ENCODE measurements around the gene SLC35D1. TPM values are rescaled to one million over a fixed set of nuclear protein-coding genes. Genes with fewer than 3 reads are reported as not detected.
A peak's percentile ranks its signal among the peaks of the same experiment; 100 is the strongest.
"Not testable (repeated sequence)": the region's sequence is repeated elsewhere in the genome, so short reads cannot be mapped to it uniquely, and the experiment has no call there.

Gene SLC35D1
- 10 to 100 TPM; 17.3 to 24.5 (median 21.9) TPM for total RNA-seq

DNA sequence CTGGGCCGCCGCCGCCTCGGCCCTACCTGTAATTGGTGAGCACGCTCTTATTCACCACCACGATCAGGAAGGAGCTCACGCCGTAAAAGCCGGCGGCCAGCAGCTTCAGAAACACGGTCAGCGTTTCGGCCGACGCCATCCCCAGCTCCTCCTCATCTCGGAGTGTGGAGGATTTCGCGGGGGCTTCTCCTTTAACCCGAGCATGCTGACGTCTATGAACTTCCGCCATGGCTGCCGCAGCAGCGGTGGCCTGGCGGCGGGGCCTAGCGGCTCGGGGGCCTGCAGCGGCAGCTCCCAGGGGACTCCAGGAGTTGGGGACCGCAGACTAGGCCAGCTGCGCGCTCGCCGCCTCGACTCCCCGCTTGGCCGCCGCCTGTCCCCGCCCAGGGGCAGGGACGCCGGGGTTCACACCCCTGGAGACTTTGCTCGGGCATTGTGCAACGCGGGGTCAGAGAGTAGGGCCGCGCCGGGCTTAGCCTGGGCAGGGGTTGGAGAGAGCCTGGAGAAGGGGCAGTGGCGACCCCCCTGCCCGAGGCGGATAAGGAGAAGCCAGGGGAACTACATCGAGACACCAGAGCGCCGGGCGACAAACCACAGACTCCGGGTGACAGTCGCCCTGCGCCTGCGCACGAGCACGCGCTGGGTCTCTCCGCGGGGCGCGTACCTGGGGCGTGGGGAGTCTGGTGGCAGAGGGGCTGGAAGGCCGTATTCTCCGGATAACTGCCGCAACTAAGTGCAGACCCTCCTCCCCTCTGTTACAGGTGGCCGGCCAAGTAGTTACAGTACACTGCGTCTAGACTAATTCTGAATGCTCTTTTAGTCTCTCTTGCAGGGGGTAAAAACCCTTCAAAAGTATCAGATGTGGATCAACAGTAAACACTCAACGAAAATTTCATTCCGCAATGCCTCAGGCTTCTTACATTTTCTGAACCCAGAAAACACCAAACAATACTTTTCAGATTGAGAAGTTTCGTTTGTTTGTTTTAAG, at the start of gene SLC35D1:
Gene SLC35D1, minus strand, starts transcription at position 364 of the 988 bp plus-strand sequence. Its CDS starts 135 bp downstream, at position 229.
- peak; percentile 80 to 86 for ATAC-seq
- DNase-seq, result peak; percentile 70
- H3K27me3 Mint-ChIP-seq (ENCODE audit: low read depth), result no peaks in the 10 kb centered on the region
- no peaks in the 10 kb centered on the region for H3K9me3 Mint-ChIP-seq
- H3K4me1 Mint-ChIP-seq (ENCODE audit: low read depth), result peaks cover 26% of the 10 kb centered on the region
- H3K36me3 Mint-ChIP-seq (ENCODE audit: insufficient read depth), result peaks cover 14% of the 10 kb centered on the region
- peak within 1 kb of the TSS; percentile 89 for H3K4me3 Mint-ChIP-seq

DNA sequence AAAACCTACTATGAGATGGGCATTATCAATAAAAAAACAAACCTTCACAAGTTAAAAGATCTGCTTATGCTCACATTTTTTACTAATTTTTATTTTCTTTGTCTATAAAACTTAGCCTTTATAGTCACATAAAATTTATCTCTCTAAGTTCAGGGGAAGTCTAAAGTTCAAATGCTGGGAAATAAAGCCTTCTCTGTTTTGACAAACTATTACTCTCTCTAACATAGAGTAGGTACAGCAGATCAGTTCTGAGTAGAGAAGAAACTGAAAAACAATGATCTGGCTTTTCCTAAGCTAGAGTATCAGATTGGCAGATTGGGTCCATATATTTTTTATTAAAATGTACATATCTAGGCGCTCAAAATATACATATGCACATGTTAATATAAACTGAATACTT, 49.6 kb upstream of the SLC35D1 start:
- H3K4me3 Mint-ChIP-seq, result no peak overlapping the region
- ATAC-seq (no peak), DNase-seq (no peak)
- peaks cover 12% of the 10 kb centered on the region for H3K27me3 Mint-ChIP-seq (ENCODE audit: low read depth)
- no peaks in the 10 kb centered on the region for H3K9me3 Mint-ChIP-seq
- H3K36me3 Mint-ChIP-seq (ENCODE audit: insufficient read depth), result no peaks in the 10 kb centered on the region
- no peaks in the 10 kb centered on the region for H3K4me1 Mint-ChIP-seq (ENCODE audit: low read depth)

DNA sequence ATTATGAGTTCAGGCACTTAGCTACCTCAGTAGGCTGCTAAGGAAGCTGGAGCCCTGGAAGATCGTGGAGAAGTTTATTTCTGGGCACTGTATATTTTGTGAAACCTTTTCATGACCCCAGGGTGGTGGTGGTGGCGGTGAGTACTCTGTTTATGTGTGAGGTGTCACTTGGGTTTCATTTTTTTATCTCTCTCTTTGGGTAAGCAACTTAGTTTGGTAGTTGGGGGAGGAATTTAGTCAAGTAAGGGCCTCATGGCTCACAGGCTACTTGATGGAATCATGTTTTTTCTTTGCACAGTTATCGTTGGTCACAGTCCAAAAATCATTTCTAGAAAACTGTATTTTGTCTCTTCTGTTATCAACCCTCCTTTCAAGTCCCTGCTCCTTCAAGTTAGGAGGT, 46.9 kb upstream of the SLC35D1 start:
- Mint-ChIP-seq H3K4me3 (no peak overlapping the region), H3K4me1 (ENCODE audit: low read depth) (no peaks in the 10 kb centered on the region), H3K9me3 (no peaks in the 10 kb centered on the region), H3K27me3 (ENCODE audit: low read depth) (peaks cover 14% of the 10 kb centered on the region), H3K36me3 (ENCODE audit: insufficient read depth) (no peaks in the 10 kb centered on the region)
- no peak for DNase-seq
- ATAC-seq, result no peak

DNA sequence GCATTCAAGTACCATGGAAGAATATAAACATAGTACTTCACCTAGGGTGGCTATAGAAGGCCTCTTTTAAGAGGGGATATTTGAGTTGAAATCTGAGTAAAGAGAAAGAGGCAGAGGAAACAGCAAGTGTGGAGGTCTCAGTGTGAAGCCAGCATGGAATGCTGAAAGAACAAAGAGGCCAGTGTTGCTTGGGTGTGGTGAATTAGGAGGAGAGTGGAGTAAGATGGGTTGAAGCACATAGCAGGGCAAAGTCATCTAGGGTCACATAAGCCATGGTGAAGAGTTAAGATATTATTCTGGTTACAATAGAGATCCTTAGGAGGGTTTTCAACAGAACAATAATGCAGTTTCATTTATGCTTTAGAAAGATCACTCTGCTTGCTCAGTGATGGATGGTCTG, 43.4 kb upstream of the SLC35D1 start:
- no peak overlapping the region for H3K4me3 Mint-ChIP-seq
- ATAC-seq (no peak), DNase-seq (no peak)
- H3K27me3 Mint-ChIP-seq (ENCODE audit: low read depth), result peaks cover 18% of the 10 kb centered on the region
- H3K36me3 Mint-ChIP-seq (ENCODE audit: insufficient read depth), result no peaks in the 10 kb centered on the region
- no peaks in the 10 kb centered on the region for H3K9me3 Mint-ChIP-seq
- H3K4me1 Mint-ChIP-seq (ENCODE audit: low read depth), result no peaks in the 10 kb centered on the region

DNA sequence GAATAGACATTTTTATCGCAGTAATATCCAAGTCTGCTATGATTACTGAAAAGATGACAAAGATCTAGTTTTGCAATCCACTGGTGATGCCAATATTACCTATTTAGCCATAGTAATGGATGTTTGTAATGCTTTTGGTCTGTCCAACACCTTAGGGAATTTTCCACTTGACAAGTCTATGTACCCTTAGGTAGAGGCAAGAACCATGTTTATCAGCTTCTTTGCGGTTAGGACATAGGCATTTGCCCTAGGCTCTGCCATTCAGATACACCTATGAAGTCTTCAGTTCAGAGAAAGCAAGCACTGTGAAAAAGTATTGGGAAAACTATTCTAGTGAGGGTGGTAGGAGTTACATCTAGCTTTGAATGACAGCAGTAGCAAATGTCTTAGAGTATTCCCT, 40.2 kb upstream of the SLC35D1 start:
- Mint-ChIP-seq H3K4me3 (no peak overlapping the region), H3K4me1 (ENCODE audit: low read depth) (no peaks in the 10 kb centered on the region), H3K36me3 (ENCODE audit: insufficient read depth) (no peaks in the 10 kb centered on the region), H3K27me3 (ENCODE audit: low read depth) (peaks cover 10% of the 10 kb centered on the region), H3K9me3 (peaks cover 3% of the 10 kb centered on the region)
- DNase-seq (no peak), ATAC-seq (no peak)

DNA sequence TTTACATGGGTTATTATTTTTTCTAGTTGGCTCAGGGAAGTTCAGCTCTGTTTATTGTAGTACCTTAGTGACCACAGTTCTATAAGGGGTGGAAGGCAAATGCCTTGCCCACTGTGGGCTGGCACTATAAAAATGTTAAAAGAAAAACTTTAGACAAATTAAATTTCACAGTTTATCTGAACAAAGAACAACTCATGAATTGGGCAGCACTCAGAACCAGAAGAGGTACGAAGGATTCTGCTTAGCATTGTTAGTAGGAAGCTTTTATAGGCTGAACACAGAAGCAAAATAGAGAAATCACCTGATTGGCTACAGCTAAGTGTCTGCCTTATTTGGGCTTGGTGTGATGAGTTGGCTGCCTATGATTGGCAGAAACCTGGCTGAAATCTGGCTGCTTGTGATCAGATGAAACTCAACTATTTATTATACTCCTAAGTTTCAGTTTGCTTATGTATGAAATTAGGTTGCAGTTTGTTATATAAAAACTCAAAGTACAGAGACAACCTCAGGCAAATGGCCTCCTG, 35.8 kb upstream of the SLC35D1 start:
- Mint-ChIP-seq H3K36me3 (ENCODE audit: insufficient read depth) (no peaks in the 10 kb centered on the region), H3K27me3 (ENCODE audit: low read depth) (peaks cover 4% of the 10 kb centered on the region), H3K9me3 (peaks cover 7% of the 10 kb centered on the region), H3K4me1 (ENCODE audit: low read depth) (no peaks in the 10 kb centered on the region), H3K4me3 (no peak overlapping the region)
- ATAC-seq, result no peak
- no peak for DNase-seq

DNA sequence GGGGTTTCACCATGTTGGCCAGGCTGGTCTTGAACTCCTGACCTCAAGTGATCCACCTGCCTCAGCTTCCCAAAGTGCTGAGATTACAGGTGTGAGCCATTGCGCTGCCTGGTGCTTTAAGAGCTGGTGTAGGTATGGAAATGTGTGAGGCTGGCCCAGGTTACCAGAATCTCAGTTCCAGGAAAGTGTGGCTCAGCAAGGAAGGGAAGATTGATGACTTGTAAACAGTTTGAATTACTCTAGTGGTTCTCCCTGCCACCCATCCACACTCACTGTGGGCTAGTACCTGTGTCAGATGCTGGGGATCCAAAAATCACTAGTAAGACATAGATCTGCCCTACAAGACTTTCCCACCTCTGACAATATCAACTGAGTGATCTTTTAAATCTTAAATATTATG, 34.5 kb upstream of the SLC35D1 start:
- no peak for ATAC-seq
- no peaks in the 10 kb centered on the region for H3K4me1 Mint-ChIP-seq (ENCODE audit: low read depth)
- no peak for DNase-seq
- peaks cover 4% of the 10 kb centered on the region for H3K27me3 Mint-ChIP-seq (ENCODE audit: low read depth)
- H3K4me3 Mint-ChIP-seq, result no peak overlapping the region
- H3K9me3 Mint-ChIP-seq, result peaks cover 7% of the 10 kb centered on the region
- no peaks in the 10 kb centered on the region for H3K36me3 Mint-ChIP-seq (ENCODE audit: insufficient read depth)

DNA sequence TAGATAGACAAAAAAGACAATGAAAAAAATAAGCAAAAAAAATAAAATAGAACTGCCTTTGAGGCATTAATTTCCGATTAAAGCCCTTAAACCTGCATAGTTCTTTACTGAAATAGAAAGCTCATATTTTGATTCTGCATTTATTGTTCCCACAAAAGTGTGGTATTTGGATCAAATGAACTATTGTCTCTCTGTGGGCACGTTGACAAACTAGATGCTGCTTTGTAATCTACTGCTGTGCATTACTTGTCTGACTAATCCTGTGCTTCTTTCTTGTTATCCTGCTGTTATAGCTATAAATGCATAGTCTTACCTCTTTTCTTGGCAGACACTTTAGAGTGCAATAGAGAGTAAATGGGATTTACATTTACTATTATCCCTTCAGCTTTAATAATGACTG, 31.4 kb upstream of the SLC35D1 start:
- no peaks in the 10 kb centered on the region for H3K27me3 Mint-ChIP-seq (ENCODE audit: low read depth)
- H3K4me3 Mint-ChIP-seq, result no peak overlapping the region
- H3K9me3 Mint-ChIP-seq, result peaks cover 7% of the 10 kb centered on the region
- DNase-seq (no peak), ATAC-seq (no peak)
- H3K36me3 Mint-ChIP-seq (ENCODE audit: insufficient read depth), result no peaks in the 10 kb centered on the region
- no peaks in the 10 kb centered on the region for H3K4me1 Mint-ChIP-seq (ENCODE audit: low read depth)

DNA sequence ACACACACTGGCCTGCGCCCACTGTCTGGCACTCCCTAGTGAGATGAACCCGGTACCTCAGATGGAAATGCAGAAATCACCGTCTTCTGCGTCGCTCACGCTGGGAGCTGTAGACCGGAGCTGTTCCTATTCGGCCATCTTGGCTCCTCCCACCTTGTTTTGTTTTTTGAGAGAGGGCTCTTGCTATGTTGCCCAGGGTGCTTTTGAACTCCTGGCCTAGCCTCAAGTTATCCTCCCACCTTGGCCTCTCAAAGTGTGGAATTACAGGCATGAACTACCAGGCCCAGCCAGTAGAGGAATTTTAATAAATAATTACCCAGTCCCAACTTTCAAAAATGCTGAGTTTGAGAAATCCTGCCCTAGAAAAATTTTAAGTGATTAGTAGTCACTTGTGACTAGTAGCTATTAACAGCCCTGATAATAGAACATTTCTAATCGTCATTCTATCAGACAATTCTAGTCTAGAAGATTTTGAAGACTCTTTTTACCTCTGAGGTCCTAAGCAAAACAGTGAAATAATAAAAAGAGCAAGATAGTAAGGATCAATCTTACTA, 30.9 kb upstream of the SLC35D1 start:
- Mint-ChIP-seq H3K36me3 (ENCODE audit: insufficient read depth) (no peaks in the 10 kb centered on the region), H3K4me3 (no peak overlapping the region), H3K4me1 (ENCODE audit: low read depth) (no peaks in the 10 kb centered on the region), H3K27me3 (ENCODE audit: low read depth) (no peaks in the 10 kb centered on the region), H3K9me3 (peaks cover 7% of the 10 kb centered on the region)
- no peak for ATAC-seq
- no peak for DNase-seq

DNA sequence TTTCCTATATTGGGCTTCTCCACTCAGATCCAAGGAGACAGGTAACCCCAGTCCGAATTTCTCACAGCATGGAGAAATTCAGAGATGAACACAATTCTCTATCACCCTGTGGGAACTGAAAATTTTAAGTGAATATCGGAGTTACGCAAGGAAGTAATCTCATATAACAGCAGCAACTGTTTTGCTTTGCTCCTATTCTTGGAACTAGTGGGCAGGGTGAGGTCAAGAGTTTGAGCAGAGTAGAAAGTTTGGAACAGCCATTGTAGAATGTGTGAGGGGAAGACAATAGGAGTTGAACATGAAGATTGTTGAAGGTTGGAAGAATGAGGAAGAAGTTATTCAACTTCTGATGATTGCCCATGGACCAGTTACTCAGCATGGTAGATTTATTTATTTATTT, 24.3 kb upstream of the SLC35D1 start:
- Mint-ChIP-seq H3K36me3 (ENCODE audit: insufficient read depth) (no peaks in the 10 kb centered on the region), H3K27me3 (ENCODE audit: low read depth) (no peaks in the 10 kb centered on the region), H3K4me3 (no peak overlapping the region), H3K9me3 (peaks cover 8% of the 10 kb centered on the region), H3K4me1 (ENCODE audit: low read depth) (no peaks in the 10 kb centered on the region)
- DNase-seq (no peak), ATAC-seq (no peak)

DNA sequence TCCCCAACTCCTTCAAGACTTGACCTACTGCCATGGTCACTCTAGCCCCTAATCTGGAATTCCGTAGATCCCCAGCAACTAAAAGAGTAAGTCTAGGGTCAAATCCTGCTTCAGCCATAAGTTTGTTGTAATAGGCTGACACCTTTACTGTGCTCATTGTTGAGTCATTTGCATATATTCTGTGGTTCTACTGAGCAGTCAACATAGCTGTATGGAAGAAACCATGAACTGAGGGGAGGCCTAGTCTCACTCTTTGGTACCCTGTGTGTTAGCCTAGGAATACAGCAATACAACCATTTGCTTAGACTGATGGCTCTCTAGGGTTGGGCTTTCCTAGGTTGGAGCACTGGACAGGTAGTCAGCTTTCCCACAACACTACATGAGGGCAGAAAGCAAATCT, 23.6 kb upstream of the SLC35D1 start:
- Mint-ChIP-seq H3K4me3 (no peak overlapping the region), H3K27me3 (ENCODE audit: low read depth) (peaks cover 5% of the 10 kb centered on the region), H3K36me3 (ENCODE audit: insufficient read depth) (peaks cover 3% of the 10 kb centered on the region), H3K9me3 (peaks cover 15% of the 10 kb centered on the region), H3K4me1 (ENCODE audit: low read depth) (no peaks in the 10 kb centered on the region)
- DNase-seq, result no peak
- ATAC-seq, result no peak

DNA sequence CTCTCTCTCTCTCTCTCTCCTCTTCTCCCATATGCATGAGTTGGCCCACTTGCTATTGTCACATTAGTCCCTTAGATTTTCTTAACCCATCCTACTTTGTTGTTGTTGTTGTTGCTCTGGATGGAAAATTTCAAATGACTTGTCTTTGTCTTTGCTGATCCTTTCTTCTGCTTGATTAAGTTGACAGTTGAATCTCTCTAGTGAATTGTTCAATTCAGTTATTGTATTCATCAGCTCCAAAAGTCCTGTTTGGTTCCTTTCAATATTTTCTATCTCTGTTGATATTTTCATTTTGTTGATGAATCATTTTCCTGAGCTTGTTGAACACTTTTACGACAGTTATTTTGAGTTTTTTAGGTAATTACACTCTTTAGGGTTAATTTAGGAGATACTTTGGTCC, 18.8 kb upstream of the SLC35D1 start:
- Mint-ChIP-seq H3K4me1 (ENCODE audit: low read depth) (no peaks in the 10 kb centered on the region), H3K4me3 (no peak overlapping the region), H3K27me3 (ENCODE audit: low read depth) (peaks cover 10% of the 10 kb centered on the region), H3K36me3 (ENCODE audit: insufficient read depth) (peaks cover 5% of the 10 kb centered on the region), H3K9me3 (peaks cover 23% of the 10 kb centered on the region)
- no peak for DNase-seq
- no peak for ATAC-seq

DNA sequence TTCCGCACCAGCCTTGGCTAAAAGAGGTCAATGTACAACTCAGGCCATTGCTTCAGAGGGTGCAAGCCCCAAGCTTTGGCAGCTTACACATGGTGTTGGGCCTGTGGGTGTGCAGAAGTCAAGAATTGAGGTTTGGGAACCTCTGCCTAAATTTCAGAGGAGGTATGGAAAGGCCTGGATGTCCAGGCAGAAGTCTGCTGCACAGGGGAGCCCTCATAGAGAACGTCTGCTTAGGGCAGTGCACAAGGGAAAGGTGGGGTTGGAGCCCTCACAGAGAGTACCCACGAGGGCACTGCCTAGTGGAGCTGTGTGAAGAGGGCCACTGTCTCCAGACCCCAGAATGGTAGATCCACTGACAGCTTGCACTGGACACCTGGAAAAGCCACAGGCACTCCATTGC, 13.7 kb upstream of the SLC35D1 start:
- H3K4me3 Mint-ChIP-seq; DNase-seq; H3K27me3 Mint-ChIP-seq (ENCODE audit: low read depth); ATAC-seq; H3K36me3 Mint-ChIP-seq (ENCODE audit: insufficient read depth); H3K4me1 Mint-ChIP-seq (ENCODE audit: low read depth): not testable (repeated sequence)
- H3K9me3 Mint-ChIP-seq, result peaks cover 20% of the 10 kb centered on the region

DNA sequence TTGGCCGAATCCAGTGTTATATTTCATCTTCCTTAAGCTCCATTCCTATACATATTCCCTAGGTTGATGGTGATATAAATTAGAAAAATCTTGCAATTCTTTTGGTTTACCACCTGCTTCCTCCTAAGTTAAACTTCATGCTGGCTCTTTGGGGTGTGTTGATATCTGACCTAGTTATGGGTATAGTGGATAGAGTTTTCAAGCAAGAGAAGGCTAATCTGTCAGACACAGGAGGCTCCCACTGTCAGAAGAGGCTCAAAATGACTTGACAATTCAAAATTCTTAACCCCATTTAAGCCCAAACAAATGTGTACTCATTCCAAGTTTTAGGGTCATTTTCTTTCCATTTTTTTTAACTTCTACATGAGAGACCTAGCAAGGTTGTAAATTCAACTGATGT, 8.5 kb upstream of the SLC35D1 start:
- no peak for ATAC-seq
- no peak for DNase-seq
- no peak overlapping the region for H3K4me3 Mint-ChIP-seq
- peaks cover 2% of the 10 kb centered on the region for H3K36me3 Mint-ChIP-seq (ENCODE audit: insufficient read depth)
- peaks cover 4% of the 10 kb centered on the region for H3K27me3 Mint-ChIP-seq (ENCODE audit: low read depth)
- peaks cover 5% of the 10 kb centered on the region for H3K9me3 Mint-ChIP-seq
- H3K4me1 Mint-ChIP-seq (ENCODE audit: low read depth), result no peaks in the 10 kb centered on the region

DNA sequence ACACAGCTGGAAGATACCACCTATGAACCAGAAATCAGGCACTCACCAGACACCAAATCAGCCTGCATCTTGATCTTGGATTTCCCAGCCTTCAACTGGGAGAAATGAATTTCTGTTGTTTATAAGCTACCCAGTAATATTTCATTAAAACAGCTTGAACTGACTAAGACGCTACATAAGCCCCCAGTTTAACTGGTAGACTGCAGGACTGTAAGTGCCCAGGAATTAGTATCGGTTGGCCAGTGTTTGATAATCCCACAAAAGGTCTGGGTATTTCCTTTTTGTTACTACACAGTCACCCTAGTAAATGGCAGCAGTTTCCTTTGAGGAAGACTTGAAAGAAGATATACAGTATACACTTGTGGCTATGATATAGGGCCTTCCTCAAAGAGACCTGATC, 7.3 kb upstream of the SLC35D1 start:
- peaks cover 4% of the 10 kb centered on the region for H3K27me3 Mint-ChIP-seq (ENCODE audit: low read depth)
- H3K36me3 Mint-ChIP-seq (ENCODE audit: insufficient read depth), result no peaks in the 10 kb centered on the region
- H3K4me3 Mint-ChIP-seq, result no peak overlapping the region
- no peaks in the 10 kb centered on the region for H3K4me1 Mint-ChIP-seq (ENCODE audit: low read depth)
- H3K9me3 Mint-ChIP-seq, result no peaks in the 10 kb centered on the region
- DNase-seq, result no peak
- ATAC-seq, result no peak
